Activated CD8-positive, alpha-beta memory T cell treated with anti-CD3 and anti-CD28 coated beads for 4 hours (primary cell): ENCODE results near the gene SLC12A8.

Experiments
- DNase-seq, 2 donors: peaks; one replicate each; pipeline ENCODE4 v3.0.0-alpha.2; 2020; ENCODE audit warnings: low read depth in 2 of 2

Gene SLC12A8

GRCh38 chr3:125219261-125219701, 6.7 kb upstream of the SLC12A8 start:
- no peak for DNase-seq

GRCh38 chr3:125214738-125215137, 2.2 kb upstream of the SLC12A8 start:
- no peak for DNase-seq

GRCh38 chr3:125213946-125214542, 1.5 kb upstream of the SLC12A8 start:
- DNase-seq: no peak

- no peak for DNase-seq
These were observed 812 bp upstream of the SLC12A8 start for GRCh38 chr3:125213364-125213755.

GRCh38 chr3:125212091-125212508, 448 bp downstream of the SLC12A8 start:
- DNase-seq: no peak

- no peak for DNase-seq
These were observed 941 bp downstream of the SLC12A8 start for GRCh38 chr3:125211523-125212090.

GRCh38 chr3:125207949-125208568, 4.5 kb downstream of the SLC12A8 start:
- DNase-seq: no peak

GRCh38 chr3:125207507-125207906, 5.0 kb downstream of the SLC12A8 start:
- DNase-seq: no peak

- DNase-seq: no peak
These were observed 5.6 kb downstream of the SLC12A8 start for GRCh38 chr3:125206934-125207333.

GRCh38 chr3:125203731-125204130, 8.8 kb downstream of the SLC12A8 start:
- DNase-seq: no peak

GRCh38 chr3:125202197-125202596, 10.4 kb downstream of the SLC12A8 start:
- no peak for DNase-seq

GRCh38 chr3:125200731-125201139, 11.8 kb downstream of the SLC12A8 start:
- no peak for DNase-seq

GRCh38 chr3:125194849-125195601, 17.5 kb downstream of the SLC12A8 start:
- DNase-seq: no peak

GRCh38 chr3:125194061-125194848, 18.3 kb downstream of the SLC12A8 start:
- no peak for DNase-seq

- DNase-seq: no peak
These were observed 20.1 kb downstream of the SLC12A8 start for GRCh38 chr3:125192190-125193035.

- DNase-seq: no peak
These were observed 20.8 kb downstream of the SLC12A8 start for GRCh38 chr3:125191730-125192129.

GRCh38 chr3:125191256-125191655, 21.3 kb downstream of the SLC12A8 start:
- no peak for DNase-seq

- DNase-seq: no peak
These were observed 21.8 kb downstream of the SLC12A8 start for GRCh38 chr3:125190786-125191185.

GRCh38 chr3:125189378-125190165, 23.0 kb downstream of the SLC12A8 start:
- no peak for DNase-seq

GRCh38 chr3:125188955-125189354, 23.6 kb downstream of the SLC12A8 start:
- no peak for DNase-seq
